ENCODE measurements around the gene RNFT2. TPM values are rescaled to one million over a fixed set of nuclear protein-coding genes. Genes with fewer than 3 reads are reported as not detected.

RNFT2 gene
- 2.6 TPM for total RNA-seq
- long read RNA-seq, partial matches to known transcripts, result 0 of 1 reads
- long read RNA-seq, other reads (novel, unspliced or antisense), result 1 of 1 reads

GRCh38 chr12:116737774-116738657, at the start of gene RNFT2, which contains the start of gene SPRING1:
TSS of gene RNFT2 (plus strand) at chr12:116738315. CDS start at chr12:116740498, 2,183 bp downstream.
TSS of gene SPRING1 (minus strand) at chr12:116738069. CDS start at chr12:116737900, 169 bp downstream.
- Histone ChIP-seq H3K36me3 (peaks cover 15% of the 10 kb centered on the region), H3K27me3 (no peaks in the 10 kb centered on the region), H3K4me1 (peaks cover 13% of the 10 kb centered on the region), H3K4me3 (peak within 1 kb of the TSS; percentile 75), H3K9me3 (no peaks in the 10 kb centered on the region), H3K27ac (peak within 1 kb of the TSS; percentile 77)
- peak; percentile 98 for ATAC-seq
- no peak for TF ChIP-seq CTCF (IDR thresholded peaks at IDR 0.05)
- peak; percentile 99 for DNase-seq
- intact Hi-C loops (cut with DNase I), result no loop called here

GRCh38 chr12:116689521-116689920, 48.6 kb upstream of the RNFT2 start:
- Histone ChIP-seq H3K36me3 (no peaks in the 10 kb centered on the region), H3K27ac (no peak overlapping the region), H3K4me1 (peaks cover 18% of the 10 kb centered on the region), H3K4me3 (no peak overlapping the region), H3K9me3 (no peaks in the 10 kb centered on the region), H3K27me3 (peaks cover 13% of the 10 kb centered on the region)
- intact Hi-C loops (cut with DNase I), result no loop called here
- DNase-seq, result no peak
- no peak for ATAC-seq
- no peak for TF ChIP-seq CTCF (IDR thresholded peaks at IDR 0.05)

- ATAC-seq (no peak), DNase-seq (no peak)
- intact Hi-C loops (cut with DNase I), result no loop called here
- H3K9me3 ChIP-seq, result no peaks in the 10 kb centered on the region
- H3K27ac ChIP-seq, result no peak overlapping the region
- H3K36me3 ChIP-seq, result no peaks in the 10 kb centered on the region
- no peak overlapping the region for H3K4me3 ChIP-seq
- TF ChIP-seq CTCF (IDR thresholded peaks at IDR 0.05), result no peak
- peaks cover 18% of the 10 kb centered on the region for H3K4me1 ChIP-seq
- peaks cover 13% of the 10 kb centered on the region for H3K27me3 ChIP-seq
Measured at GRCh38 chr12:116689979-116690744, 48.0 kb upstream of the RNFT2 start.

GRCh38 chr12:116691205-116691604, 46.9 kb upstream of the RNFT2 start:
- intact Hi-C loops (cut with DNase I), result no loop called here
- no peaks in the 10 kb centered on the region for H3K9me3 ChIP-seq
- no peak for ATAC-seq
- no peak for TF ChIP-seq CTCF (IDR thresholded peaks at IDR 0.05)
- no peaks in the 10 kb centered on the region for H3K36me3 ChIP-seq
- peaks cover 18% of the 10 kb centered on the region for H3K4me1 ChIP-seq
- no peak overlapping the region for H3K4me3 ChIP-seq
- H3K27me3 ChIP-seq, result peaks cover 13% of the 10 kb centered on the region
- DNase-seq, result no peak
- H3K27ac ChIP-seq, result no peak overlapping the region

- Histone ChIP-seq H3K36me3 (no peaks in the 10 kb centered on the region), H3K27ac (no peak overlapping the region), H3K9me3 (no peaks in the 10 kb centered on the region), H3K4me3 (no peak overlapping the region), H3K27me3 (peaks cover 13% of the 10 kb centered on the region), H3K4me1 (peaks cover 18% of the 10 kb centered on the region)
- intact Hi-C loops (cut with DNase I), result no loop called here
- no peak for TF ChIP-seq CTCF (IDR thresholded peaks at IDR 0.05)
- DNase-seq, result no peak
- no peak for ATAC-seq
Measured at GRCh38 chr12:116691636-116692035, 46.5 kb upstream of the RNFT2 start.

All from upper lobe of right lung (tissue), 1 donor.